Tibial nerve (tissue), 4 donors: Measurements from ENCODE around the gene HSPB6. TPM values are rescaled to one million over a fixed set of nuclear protein-coding genes. Genes with fewer than 3 reads are reported as not detected.
A peak's percentile ranks its signal among the peaks of the same experiment; 100 is the strongest.

Experiments used
- DNase-seq, 2 donors: peaks; one replicate each; pipeline ENCODE4 v3.0.0-alpha.2; 2019; ENCODE audit warnings: low spot score in 2 of 2
- H3K27ac ChIP-seq, 4 donors: fragments of 200-600 bp; sonication (generic) in 3 of 4; one replicate each; pipeline ENCODE4 v1.5.1; 2017 to 2019; ENCODE audit warnings: mild to moderate bottlenecking in 1 of 4
- H3K27me3 ChIP-seq, 2 donors: fragments of 200-600 bp; sonication (generic) in 1 of 2; one replicate each; pipeline versions ENCODE4 v1.5.1 to v1.6.0; 2017 to 2019
- H3K36me3 ChIP-seq, 3 donors: fragments of 200-600 bp; sonication (generic); one replicate each; pipeline ENCODE4 v1.5.1; 2018 to 2019
- H3K4me1 ChIP-seq, 4 donors: fragments of 200-600 bp; sonication (generic) in 3 of 4; one replicate each; pipeline ENCODE4 v1.5.1; 2017 to 2019
- H3K4me3 ChIP-seq, 4 donors: fragments of 200-600 bp; sonication (generic) in 3 of 4; one replicate each; pipeline ENCODE4 v1.5.1; 2017 to 2019; ENCODE audit warnings: mild to moderate bottlenecking in 1 of 4, moderate library complexity in 1 of 4
- H3K9me3 ChIP-seq, 4 donors: fragments of 200-600 bp; sonication (generic) in 3 of 4; one replicate each; pipeline ENCODE4 v1.5.1; 2017 to 2019
- EP300 ChIP-seq, 2 donors: sonication (generic); formaldehyde crosslinking; IDR thresholded peaks; one replicate each; pipeline ENCODE4 v1.6.1; 2017; ENCODE audit warnings: antibody characterized with exemption in 2 of 2, mild to moderate bottlenecking in 1 of 2
- POLR2A ChIP-seq, 2 donors: fragments of 450-650 bp; IDR thresholded peaks; one replicate each; pipeline ENCODE4 v1.6.1; 2017; ENCODE audit warnings: antibody characterized with exemption in 2 of 2, mild to moderate bottlenecking in 2 of 2, moderate library complexity in 2 of 2
- WGBS, 2 donors: methylation state at CpG; one replicate each; pipeline ENCODE4 v1.1.5; 2018; 5-methylcytosine and 5-hydroxymethylcytosine counted together
- total RNA-seq, 4 donors: library from RNA; depleted of rRNA; stranded (reverse); fragments of >200 nt; gene quantifications; one replicate each; pipeline ENCODE4 v1.1.0, GENCODE V29; 2016
- TF ChIP-seq, protein P1 (sequence below), 5 experiments: fragments of 200-600 bp in 3 of 5; fragments of 450-650 bp in 2 of 5; sonication (generic) in 3 of 5; IDR thresholded peaks; one replicate each; pipeline ENCODE4 v1.5.1; 2016 to 2019; ENCODE audit warnings: antibody characterized with exemption in 5 of 5, mild to moderate bottlenecking in 3 of 5, moderate library complexity in 2 of 5

Gene HSPB6
- total RNA-seq, 4 donors from 2014 or later, result 85.2 to 190 (median 124) TPM

DNA sequence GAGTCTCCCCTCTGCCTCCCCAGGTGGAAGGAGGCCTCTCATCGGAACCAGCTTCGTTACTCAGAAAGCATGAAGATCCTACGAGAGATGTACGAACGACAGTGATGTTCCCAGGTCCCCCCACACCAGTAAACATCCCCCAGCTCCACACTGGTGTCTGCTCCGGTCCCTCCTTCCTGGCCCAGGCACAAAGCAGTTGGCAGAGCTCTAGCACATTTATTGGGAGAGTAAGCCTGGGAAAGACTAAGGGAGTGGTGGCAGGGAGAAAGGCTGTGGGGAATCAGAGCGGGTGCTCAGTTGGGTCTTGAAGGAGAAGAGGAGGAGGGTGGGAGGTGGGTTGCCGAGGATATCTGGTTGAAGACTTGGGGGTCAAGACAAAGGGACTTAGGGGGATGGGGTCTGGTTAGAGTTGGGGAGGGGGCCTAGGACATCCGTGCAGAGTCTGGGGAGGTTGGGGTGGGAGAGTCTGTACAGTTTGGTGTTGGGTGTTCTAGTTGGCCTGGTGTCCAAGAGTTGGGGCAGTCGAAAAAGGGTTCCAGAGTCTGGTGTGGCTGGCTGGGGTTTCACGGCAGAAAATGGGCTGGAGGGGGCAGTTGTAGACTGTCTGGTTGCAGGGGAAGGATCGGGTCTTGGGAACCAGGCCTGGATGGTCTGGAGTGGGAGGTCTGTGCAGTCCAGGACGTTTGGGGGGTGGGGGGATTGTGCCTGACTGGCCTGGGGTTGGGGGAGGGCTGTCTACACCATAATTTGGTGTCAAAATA lies 2.3 kb downstream of the HSPB6 start:
- Histone ChIP-seq H3K4me1 (peaks cover 4 to 55% (median 25%) of the 10 kb centered on the region in 4 donors), H3K36me3 (peaks cover 0 to 44% (median 4%) of the 10 kb centered on the region in 3 donors), H3K27me3 (no peaks in the 10 kb centered on the region), H3K27ac (peak overlapping the region; percentile 81 to 99 (median 96)), H3K9me3 (no peaks in the 10 kb centered on the region), H3K4me3 (peak overlapping the region in 1 of 4 donors; percentile 94)
- TF ChIP-seq EP300 (IDR thresholded peaks at IDR 0.05) (peak in 1 of 2 donors; percentile 23), POLR2A (IDR thresholded peaks at IDR 0.05) (no peak)
- TF ChIP-seq, protein P1, sequence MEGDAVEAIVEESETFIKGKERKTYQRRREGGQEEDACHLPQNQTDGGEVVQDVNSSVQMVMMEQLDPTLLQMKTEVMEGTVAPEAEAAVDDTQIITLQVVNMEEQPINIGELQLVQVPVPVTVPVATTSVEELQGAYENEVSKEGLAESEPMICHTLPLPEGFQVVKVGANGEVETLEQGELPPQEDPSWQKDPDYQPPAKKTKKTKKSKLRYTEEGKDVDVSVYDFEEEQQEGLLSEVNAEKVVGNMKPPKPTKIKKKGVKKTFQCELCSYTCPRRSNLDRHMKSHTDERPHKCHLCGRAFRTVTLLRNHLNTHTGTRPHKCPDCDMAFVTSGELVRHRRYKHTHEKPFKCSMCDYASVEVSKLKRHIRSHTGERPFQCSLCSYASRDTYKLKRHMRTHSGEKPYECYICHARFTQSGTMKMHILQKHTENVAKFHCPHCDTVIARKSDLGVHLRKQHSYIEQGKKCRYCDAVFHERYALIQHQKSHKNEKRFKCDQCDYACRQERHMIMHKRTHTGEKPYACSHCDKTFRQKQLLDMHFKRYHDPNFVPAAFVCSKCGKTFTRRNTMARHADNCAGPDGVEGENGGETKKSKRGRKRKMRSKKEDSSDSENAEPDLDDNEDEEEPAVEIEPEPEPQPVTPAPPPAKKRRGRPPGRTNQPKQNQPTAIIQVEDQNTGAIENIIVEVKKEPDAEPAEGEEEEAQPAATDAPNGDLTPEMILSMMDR (IDR thresholded peaks at IDR 0.05), result no peak
- 76 to 82% methylated on average over 13 of the region's 13 CpGs for WGBS, 2 donors
- no peak for DNase-seq

DNA sequence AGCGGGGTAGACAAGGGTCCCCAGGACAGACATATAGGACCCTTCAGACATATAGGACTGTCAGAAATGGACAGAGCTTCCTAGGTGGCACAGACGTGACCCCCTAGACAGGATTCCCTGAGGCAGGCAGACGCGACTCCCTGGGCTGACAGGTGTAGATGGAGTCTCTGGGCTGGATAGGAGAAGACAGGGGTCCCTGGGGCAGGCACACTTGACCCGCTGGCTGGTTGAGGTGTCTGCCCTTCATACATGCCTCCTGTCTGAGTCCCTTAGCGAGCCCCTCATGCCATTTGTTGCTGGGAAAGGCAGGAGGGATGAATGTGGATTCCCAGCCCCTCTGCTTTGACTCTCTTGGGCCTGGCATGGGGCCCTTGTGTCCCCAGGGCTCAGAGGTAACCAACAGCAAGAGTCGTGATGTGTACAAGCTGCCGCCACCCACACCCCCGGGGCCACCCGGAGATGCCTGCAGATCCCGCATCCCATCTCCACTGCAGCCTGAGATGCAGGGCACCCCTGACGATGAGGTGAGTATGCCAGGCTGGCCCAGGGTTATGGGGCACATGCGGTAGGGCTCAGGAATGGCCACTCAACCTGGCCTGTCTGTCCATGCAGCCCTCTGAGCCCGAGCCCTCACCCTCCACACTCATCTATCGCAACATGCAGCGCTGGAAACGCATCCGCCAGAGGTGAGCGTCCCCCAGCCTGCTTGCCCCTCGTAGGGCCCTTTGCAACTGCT lies 3.0 kb downstream of the HSPB6 start:
- Histone ChIP-seq H3K4me3 (no peak overlapping the region), H3K36me3 (peaks cover 0 to 42% (median 4%) of the 10 kb centered on the region in 3 donors), H3K4me1 (peaks cover 4 to 55% (median 31%) of the 10 kb centered on the region in 4 donors), H3K27ac (peak overlapping the region in 2 of 4 donors; percentile 98 to 99), H3K27me3 (no peaks in the 10 kb centered on the region), H3K9me3 (no peaks in the 10 kb centered on the region)
- TF ChIP-seq POLR2A (IDR thresholded peaks at IDR 0.05), result no peak
- no peak for TF ChIP-seq EP300 (IDR thresholded peaks at IDR 0.05)
- TF ChIP-seq, protein P1 (IDR thresholded peaks at IDR 0.05), result no peak
- 91 to 95% methylated on average over 11 to 20 of the region's 20 CpGs for WGBS, 2 donors
- no peak for DNase-seq

DNA sequence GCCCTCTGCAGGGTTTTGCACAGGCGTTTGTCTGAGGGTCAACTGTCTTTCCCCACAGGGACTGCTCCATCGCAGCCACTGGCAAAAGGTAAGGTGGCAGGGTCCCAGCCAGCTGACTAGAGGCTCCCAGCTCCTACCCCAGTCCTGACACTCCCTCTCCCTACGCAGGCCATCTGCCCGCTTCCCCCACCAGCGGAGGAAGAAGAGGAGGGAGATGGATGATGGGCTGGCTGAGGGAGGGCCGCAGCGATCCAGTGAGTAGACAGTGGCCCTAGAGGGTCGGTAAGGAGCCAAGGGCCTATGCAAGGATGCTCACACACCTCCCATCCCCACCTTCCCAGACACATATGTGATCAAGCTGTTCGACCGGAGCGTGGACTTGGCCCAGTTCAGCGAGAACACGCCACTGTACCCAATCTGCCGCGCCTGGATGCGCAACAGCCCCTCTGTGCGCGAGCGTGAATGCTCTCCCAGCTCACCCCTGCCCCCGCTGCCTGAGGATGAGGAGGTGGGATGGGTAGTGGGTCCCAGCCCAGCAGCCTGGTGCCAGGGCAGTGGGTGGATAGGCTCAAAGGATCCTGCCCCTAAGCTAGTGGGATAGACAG lies 4.0 kb downstream of the HSPB6 start:
- 95% methylated on average over 17 to 20 of the region's 20 CpGs for WGBS, 2 donors
- DNase-seq, result no peak
- H3K27me3 ChIP-seq, result no peaks in the 10 kb centered on the region

DNA sequence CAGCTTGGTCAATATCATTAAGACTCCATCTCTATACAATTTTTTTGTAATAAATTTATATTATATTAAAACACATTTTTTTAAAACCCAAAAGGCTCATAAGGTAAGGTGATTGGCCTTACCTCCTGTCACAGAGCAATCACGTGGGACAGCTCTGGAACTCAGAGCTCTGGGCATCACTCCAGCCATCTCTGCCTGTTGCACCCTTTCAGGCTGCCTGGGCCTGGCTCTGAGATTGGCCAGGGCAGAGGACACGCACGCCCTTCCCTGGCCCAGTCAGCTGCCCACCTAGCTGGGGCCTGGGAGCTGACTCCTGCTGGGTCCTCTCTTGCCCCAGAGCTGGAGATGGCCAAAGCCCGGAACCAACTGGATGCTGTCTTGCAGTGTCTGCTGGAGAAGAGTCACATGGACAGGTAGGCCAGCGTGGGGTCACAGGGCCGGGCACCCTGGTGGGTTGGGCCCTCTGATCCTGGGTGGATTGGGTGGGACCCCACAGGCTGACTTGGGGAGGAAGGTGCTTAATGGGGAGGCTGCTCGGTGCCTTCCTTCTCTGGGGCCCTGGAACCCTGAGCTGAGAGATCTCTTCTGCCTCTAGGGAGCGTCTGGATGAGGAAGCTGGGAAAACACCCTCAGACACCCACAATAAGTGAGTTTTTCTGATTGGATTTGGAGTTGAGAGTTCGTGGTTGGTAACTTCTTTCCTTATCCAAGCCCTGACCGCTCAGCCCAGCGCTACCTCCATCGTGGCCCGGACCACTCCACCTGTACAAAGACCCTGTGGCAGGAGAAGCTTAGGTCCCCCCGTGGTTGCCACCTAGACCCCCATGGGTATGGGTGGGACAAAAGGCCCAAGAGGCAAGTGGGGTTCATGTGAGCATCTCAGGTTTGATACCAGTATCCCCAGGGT lies 4.7 kb downstream of the HSPB6 start:
- Histone ChIP-seq H3K27me3 (no peaks in the 10 kb centered on the region), H3K27ac (no peak overlapping the region), H3K9me3 (no peaks in the 10 kb centered on the region), H3K4me3 (no peak overlapping the region), H3K36me3 (peaks cover 0 to 42% (median 4%) of the 10 kb centered on the region in 3 donors), H3K4me1 (peaks cover 4 to 55% (median 31%) of the 10 kb centered on the region in 4 donors)
- DNase-seq, result no peak
- WGBS, 2 donors, result 84 to 93% methylated on average over 11 to 14 of the region's 14 CpGs
- TF ChIP-seq EP300 (IDR thresholded peaks at IDR 0.05), result no peak
- TF ChIP-seq POLR2A (IDR thresholded peaks at IDR 0.05), result no peak
- TF ChIP-seq, protein P1 (IDR thresholded peaks at IDR 0.05), result no peak

More for the DNA sequence above, 4.0 kb downstream of the HSPB6 start:
- peaks cover 4 to 54% (median 30%) of the 10 kb centered on the region in 4 donors for H3K4me1 ChIP-seq
- peaks cover 0 to 42% (median 4%) of the 10 kb centered on the region in 3 donors for H3K36me3 ChIP-seq
- no peak overlapping the region for H3K4me3 ChIP-seq
- H3K9me3 ChIP-seq, result no peaks in the 10 kb centered on the region
- H3K27ac ChIP-seq, result peak overlapping the region in 2 of 4 donors; percentile 98 to 99
- TF ChIP-seq, protein P1 (IDR thresholded peaks at IDR 0.05), result no peak
- TF ChIP-seq POLR2A (IDR thresholded peaks at IDR 0.05) (no peak), EP300 (IDR thresholded peaks at IDR 0.05) (no peak)
